Vagina (tissue), 2 donors: ENCODE measurements around the gene AZIN2.

ENCODE experiments used
- CTCF ChIP-seq, 3 experiments: fragments of 450-650 bp in 2 of 3; fragments of 200-600 bp in 1 of 3; sonication (generic) in 1 of 3; IDR thresholded peaks; one replicate each; pipeline ENCODE4 v1.5.1; 2017 to 2019; ENCODE audit warnings: antibody characterized with exemption in 3 of 3, mild to moderate bottlenecking in 2 of 3, moderate library complexity in 2 of 3
- POLR2A ChIP-seq, 2 donors: fragments of 450-650 bp; IDR thresholded peaks; one replicate each; pipeline ENCODE4 v1.6.1; 2017; ENCODE audit warnings: antibody characterized with exemption in 2 of 2, mild to moderate bottlenecking in 2 of 2, moderate library complexity in 2 of 2
- POLR2AphosphoS5 ChIP-seq, 2 donors: sonication (generic); formaldehyde crosslinking; IDR thresholded peaks; one replicate each; pipeline ENCODE4 v1.9.0; 2017; ENCODE audit warnings: antibody characterized with exemption in 2 of 2, mild to moderate bottlenecking in 2 of 2, low read depth in 1 of 2; ENCODE audit not compliant: insufficient read depth in 1 of 2

GRCh38 chr1:33074193-33074945, 6.6 kb upstream of the AZIN2 start:
- TF ChIP-seq CTCF (IDR thresholded peaks at IDR 0.05), result no peak
- TF ChIP-seq POLR2A (IDR thresholded peaks at IDR 0.05), result no peak
- TF ChIP-seq POLR2AphosphoS5 (IDR thresholded peaks at IDR 0.05; ENCODE audit: insufficient read depth in 1 of 2, low read depth in 1 of 2), result no peak
